ENCODE results near the gene KIFC1.

- TF ChIP-seq CTCF (IDR thresholded peaks at IDR 0.05; ENCODE audit: low read length) (no peak), EZH2 (IDR thresholded peaks at IDR 0.05; ENCODE audit: borderline replicate concordance, low read length) (no peak)
Measured at GRCh38 chr6:33455051-33455450, 63.4 kb downstream of the KIFC1 start.
